Gastroesophageal sphincter (tissue), 4 donors: ENCODE results near the gene MACF1. TPM values are rescaled to one million over a fixed set of nuclear protein-coding genes. Genes with fewer than 3 reads are reported as not detected.

ENCODE experiments used
- ATAC-seq: fragments of 150-250 bp; one replicate; pipeline ENCODE4 v1.9.1; 2016; ENCODE audit warnings: mild to moderate bottlenecking, moderate library complexity
- H3K27ac ChIP-seq, 4 donors: fragments of 200-600 bp; sonication (generic) in 3 of 4; 1 replicate in 3 of 4; 2 replicates in 1 of 4; pipeline ENCODE4 v1.5.1; 2016 to 2019
- H3K27me3 ChIP-seq: fragments of 200-600 bp; sonication (generic); one replicate; pipeline ENCODE4 v1.5.1; 2019
- H3K36me3 ChIP-seq, 2 donors: fragments of 200-600 bp; sonication (generic); one replicate each; pipeline ENCODE4 v1.5.1; 2019; ENCODE audit warnings: control low read depth in 1 of 2
- H3K4me1 ChIP-seq, 3 donors: fragments of 200-600 bp; sonication (generic); 1 replicate in 2 of 3; 2 replicates in 1 of 3; pipeline ENCODE4 v1.5.1; 2016 to 2019; ENCODE audit warnings: control low read depth in 2 of 3
- H3K4me3 ChIP-seq, 2 donors: fragments of 200-600 bp; sonication (generic); one replicate each; pipeline ENCODE4 v1.5.1; 2019; ENCODE audit warnings: mild to moderate bottlenecking in 1 of 2, moderate library complexity in 1 of 2
- H3K9me3 ChIP-seq, 3 donors: fragments of 200-600 bp; sonication (generic); one replicate each; pipeline ENCODE4 v1.5.1; 2017 to 2019; ENCODE audit warnings: control low read depth in 2 of 3
- EP300 ChIP-seq: sonication (generic); formaldehyde crosslinking; IDR thresholded peaks from one replicate; pipeline ENCODE4 v1.6.1; 2017; ENCODE audit warnings: antibody characterized with exemption, mild to moderate bottlenecking
- POLR2A ChIP-seq, 2 donors: fragments of 450-650 bp; IDR thresholded peaks; one replicate each; pipeline ENCODE4 v1.6.1; 2017; ENCODE audit warnings: antibody characterized with exemption in 2 of 2, mild to moderate bottlenecking in 2 of 2, moderate library complexity in 1 of 2
- POLR2AphosphoS5 ChIP-seq: sonication (generic); formaldehyde crosslinking; IDR thresholded peaks from one replicate; pipeline ENCODE4 v1.6.1; 2017; ENCODE audit warnings: antibody characterized with exemption
- WGBS, 2 donors: methylation state at CpG; one replicate each; pipeline ENCODE4 v1.1.5; 2018; ENCODE audit warnings: low coverage in 1 of 2; 5-methylcytosine and 5-hydroxymethylcytosine counted together
- total RNA-seq, 4 donors: library from RNA; depleted of rRNA; stranded (reverse); fragments of >200 nt; gene quantifications; one replicate each; pipeline ENCODE4 v1.1.0, GENCODE V29; 2016
- TF ChIP-seq, protein P1 (sequence below), 4 experiments: fragments of 200-600 bp in 2 of 4; fragments of 450-650 bp in 2 of 4; sonication (generic) in 1 of 4; IDR thresholded peaks; one replicate each; pipeline ENCODE4 v1.5.1; 2017 to 2019; ENCODE audit warnings: antibody characterized with exemption in 4 of 4, mild to moderate bottlenecking in 2 of 4, moderate library complexity in 2 of 4

Gene MACF1
- total RNA-seq, 4 donors from 2014 or later, result 454 to 752 (median 541) TPM

- 89 to 92% methylated on average over 4 to 5 of the region's 5 CpGs for WGBS, 2 donors
- Histone ChIP-seq H3K4me1 (peaks cover 0 to 16% (median 0%) of the 10 kb centered on the region in 3 donors), H3K27ac (no peak overlapping the region), H3K27me3 (no peaks in the 10 kb centered on the region), H3K9me3 (no peaks in the 10 kb centered on the region), H3K36me3 (peaks cover 5 to 94% of the 10 kb centered on the region in 2 donors), H3K4me3 (no peak overlapping the region)
- ATAC-seq, result no peak
- TF ChIP-seq, protein P1, sequence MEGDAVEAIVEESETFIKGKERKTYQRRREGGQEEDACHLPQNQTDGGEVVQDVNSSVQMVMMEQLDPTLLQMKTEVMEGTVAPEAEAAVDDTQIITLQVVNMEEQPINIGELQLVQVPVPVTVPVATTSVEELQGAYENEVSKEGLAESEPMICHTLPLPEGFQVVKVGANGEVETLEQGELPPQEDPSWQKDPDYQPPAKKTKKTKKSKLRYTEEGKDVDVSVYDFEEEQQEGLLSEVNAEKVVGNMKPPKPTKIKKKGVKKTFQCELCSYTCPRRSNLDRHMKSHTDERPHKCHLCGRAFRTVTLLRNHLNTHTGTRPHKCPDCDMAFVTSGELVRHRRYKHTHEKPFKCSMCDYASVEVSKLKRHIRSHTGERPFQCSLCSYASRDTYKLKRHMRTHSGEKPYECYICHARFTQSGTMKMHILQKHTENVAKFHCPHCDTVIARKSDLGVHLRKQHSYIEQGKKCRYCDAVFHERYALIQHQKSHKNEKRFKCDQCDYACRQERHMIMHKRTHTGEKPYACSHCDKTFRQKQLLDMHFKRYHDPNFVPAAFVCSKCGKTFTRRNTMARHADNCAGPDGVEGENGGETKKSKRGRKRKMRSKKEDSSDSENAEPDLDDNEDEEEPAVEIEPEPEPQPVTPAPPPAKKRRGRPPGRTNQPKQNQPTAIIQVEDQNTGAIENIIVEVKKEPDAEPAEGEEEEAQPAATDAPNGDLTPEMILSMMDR (IDR thresholded peaks at IDR 0.05), result no peak
- no peak for TF ChIP-seq POLR2A (IDR thresholded peaks at IDR 0.05)
- no peak for TF ChIP-seq EP300
- TF ChIP-seq POLR2AphosphoS5, result no peak
Observed at GRCh38 chr1:39288735-39289465, 84.4 kb downstream of the MACF1 start.

- no peak overlapping the region for H3K27ac ChIP-seq
- H3K36me3 ChIP-seq, result peaks cover 5 to 92% of the 10 kb centered on the region in 2 donors
- 71 to 100% methylated on average over 1 of the region's 1 CpG for WGBS, 2 donors
Observed at GRCh38 chr1:39292401-39292800, 87.9 kb downstream of the MACF1 start.

DNA sequence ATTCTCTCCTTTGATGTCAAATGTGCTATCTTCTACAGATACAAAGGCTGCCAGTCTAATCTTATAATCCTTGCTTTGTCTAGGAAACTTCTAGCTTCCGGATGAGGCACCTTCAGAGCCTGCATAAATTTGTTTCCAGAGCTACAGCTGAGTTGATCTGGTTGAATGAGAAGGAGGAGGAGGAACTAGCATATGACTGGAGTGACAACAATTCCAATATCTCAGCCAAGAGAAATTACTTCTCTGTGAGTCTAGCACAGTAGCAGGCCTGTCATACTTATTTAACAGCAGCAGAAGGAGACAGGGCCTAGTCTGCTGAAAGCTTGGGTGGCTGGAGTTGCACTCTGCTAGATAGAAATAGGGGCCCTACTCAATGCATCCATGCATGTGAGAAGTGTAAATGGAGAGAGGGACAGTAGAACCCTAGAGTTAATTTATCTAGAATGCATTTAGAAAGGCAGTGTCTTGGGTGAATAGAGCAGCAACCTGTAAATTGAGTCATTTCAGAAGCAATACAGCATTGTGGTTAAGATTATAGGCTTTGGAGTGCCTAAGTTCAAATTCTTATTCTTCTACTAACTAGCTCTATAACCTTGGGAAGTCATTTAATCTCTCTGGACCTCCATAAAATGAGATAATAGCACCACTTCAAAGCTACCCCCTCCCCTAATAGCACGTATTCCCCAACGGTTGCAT lies 89.0 kb downstream of the MACF1 start:
- no peak for TF ChIP-seq EP300
- TF ChIP-seq, protein P1 (IDR thresholded peaks at IDR 0.05), result no peak
- TF ChIP-seq POLR2A (IDR thresholded peaks at IDR 0.05), result no peak
- no peak for TF ChIP-seq POLR2AphosphoS5
- no peak for ATAC-seq

More at GRCh38 chr1:39292401-39292800, 87.9 kb downstream of the MACF1 start:
- Histone ChIP-seq H3K4me3 (no peak overlapping the region), H3K27me3 (no peaks in the 10 kb centered on the region), H3K4me1 (peaks cover 11 to 24% (median 13%) of the 10 kb centered on the region in 3 donors), H3K9me3 (no peaks in the 10 kb centered on the region)
- TF ChIP-seq POLR2AphosphoS5 (no peak), EP300 (no peak), POLR2A (IDR thresholded peaks at IDR 0.05) (no peak)
- TF ChIP-seq, protein P1 (IDR thresholded peaks at IDR 0.05), result no peak
- no peak for ATAC-seq

DNA sequence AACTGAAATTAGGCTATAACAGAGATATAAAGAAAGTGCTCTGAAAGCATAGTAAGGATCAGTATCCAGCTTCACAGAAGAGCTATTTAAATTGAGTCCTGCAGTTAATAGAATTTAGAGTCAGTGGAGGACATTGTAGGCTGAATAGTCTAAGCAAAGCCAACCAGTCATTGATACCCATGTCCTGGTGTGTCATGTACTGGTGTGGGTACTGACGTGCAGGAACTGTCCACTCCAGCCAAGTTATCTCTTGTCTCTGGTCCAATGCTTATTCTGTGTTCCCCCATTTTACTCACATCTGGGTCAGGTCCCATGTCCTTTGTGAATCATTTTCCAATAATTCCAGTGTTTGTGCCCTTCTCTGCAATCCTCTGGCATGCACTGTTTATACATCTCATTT lies 90.0 kb downstream of the MACF1 start:
- ATAC-seq, result no peak
- WGBS, 2 donors, result 33 to 43% methylated on average over 1 of the region's 1 CpG
- TF ChIP-seq POLR2A (IDR thresholded peaks at IDR 0.05), result no peak
- no peak for TF ChIP-seq POLR2AphosphoS5
- TF ChIP-seq EP300, result no peak
- TF ChIP-seq, protein P1 (IDR thresholded peaks at IDR 0.05), result no peak
- peaks cover 5 to 90% of the 10 kb centered on the region in 2 donors for H3K36me3 ChIP-seq
- peak overlapping the region in 3 of 4 donors; percentile 45 to 65 (median 57) for H3K27ac ChIP-seq
- H3K4me3 ChIP-seq, result no peak overlapping the region
- H3K9me3 ChIP-seq, result no peaks in the 10 kb centered on the region
- peaks cover 11 to 27% (median 16%) of the 10 kb centered on the region in 3 donors for H3K4me1 ChIP-seq
- H3K27me3 ChIP-seq, result no peaks in the 10 kb centered on the region

More for the DNA sequence above, 89.0 kb downstream of the MACF1 start:
- no peaks in the 10 kb centered on the region for H3K9me3 ChIP-seq
- H3K4me3 ChIP-seq, result no peak overlapping the region
- H3K27me3 ChIP-seq, result no peaks in the 10 kb centered on the region
- no peak overlapping the region for H3K27ac ChIP-seq
- peaks cover 11 to 27% (median 16%) of the 10 kb centered on the region in 3 donors for H3K4me1 ChIP-seq
- H3K36me3 ChIP-seq, result peaks cover 5 to 89% of the 10 kb centered on the region in 2 donors
- 56 to 73% methylated on average over 2 to 3 of the region's 3 CpGs for WGBS, 2 donors
